K562 (cell line): Measurements from ENCODE around the gene MED17. TPM values are rescaled to one million over a fixed set of nuclear protein-coding genes. Genes with fewer than 3 reads are reported as not detected.

Experiments used
- BMI1 ChIP-seq: fragments of 150-350 bp; IDR thresholded peaks from 2 replicates; pipeline ENCODE4 v1.6.1; 2014; ENCODE audit warnings: low read length
- ETS2 ChIP-seq: IDR thresholded peaks from 2 replicates; pipeline ENCODE4 v1.6.1; 2016; ENCODE audit warnings: borderline replicate concordance, missing genetic modification characterization, mild to moderate bottlenecking, moderate library complexity, missing compliant biosample characterization; ENCODE audit not compliant: poor library complexity, severe bottlenecking
- EZH2 ChIP-seq: IDR thresholded peaks from 2 replicates; pipeline ENCODE4 v1.6.1; 2012; ENCODE audit warnings: low read depth, mild to moderate bottlenecking, inconsistent platforms, low read length, borderline replicate concordance
- FUS ChIP-seq: fragments of 200-400 bp; formaldehyde crosslinking; optimal IDR thresholded peaks from 2 replicates; pipeline ENCODE3; 2017; ENCODE audit warnings: low read depth, low read length
- GATAD2B ChIP-seq: fragments of 450-650 bp; IDR thresholded peaks from 2 replicates; pipeline ENCODE4 v1.6.1; 2017; ENCODE audit warnings: mild to moderate bottlenecking, borderline replicate concordance
- JUNB ChIP-seq: fragments of 450-650 bp; formaldehyde crosslinking; conservative IDR thresholded peaks from 2 replicates; pipeline ENCODE4 v1.4.0; 2020; ENCODE audit warnings: mild to moderate bottlenecking
- KAT8 ChIP-seq: fragments of 450-650 bp; IDR thresholded peaks from 2 replicates; pipeline ENCODE4 v1.6.1; 2016; ENCODE audit warnings: low read depth, mild to moderate bottlenecking
- KDM4B ChIP-seq, 2 experiments: fragments of 450-650 bp in 1 of 2; sonication (generic) in 1 of 2; IDR thresholded peaks; 2 replicates each; pipeline ENCODE4 v1.6.1; 2016 to 2017; ENCODE audit warnings: borderline replicate concordance in 2 of 2, antibody characterized with exemption in 1 of 2, low read depth in 1 of 2, mild to moderate bottlenecking in 1 of 2
- KLF16 ChIP-seq: IDR thresholded peaks from 2 replicates; pipeline ENCODE4 v1.6.1; 2016; ENCODE audit warnings: antibody characterized with exemption
- MBD2 ChIP-seq: sonication (generic); IDR thresholded peaks from 2 replicates; pipeline ENCODE4 v1.6.1; 2016; ENCODE audit warnings: low read depth, borderline replicate concordance
- MECOM ChIP-seq: fragments of 250-450 bp; sonication (Bioruptor Pico); IDR thresholded peaks from 2 replicates; pipeline ENCODE4 v1.8.0; 2022; ENCODE audit warnings: inconsistent platforms
- NEUROD1 ChIP-seq: fragments of 150-350 bp; IDR thresholded peaks from 2 replicates; pipeline ENCODE4 v1.6.1; 2014; ENCODE audit warnings: borderline replicate concordance, low read length, low read depth; ENCODE audit not compliant: partially characterized antibody
- NFIC ChIP-seq: fragments of 450-650 bp; IDR thresholded peaks from 2 replicates; pipeline ENCODE4 v1.6.1; 2017; ENCODE audit warnings: mild to moderate bottlenecking, inconsistent platforms
- NR2C1 ChIP-seq, 2 experiments: fragments of 450-650 bp; IDR thresholded peaks; 2 replicates each; pipeline ENCODE4 v1.6.1; 2017; ENCODE audit warnings: mild to moderate bottlenecking in 2 of 2, antibody characterized with exemption in 1 of 2, inconsistent platforms in 1 of 2, missing compliant biosample characterization in 1 of 2, missing genetic modification characterization in 1 of 2
- PURB ChIP-seq: sonication (generic); formaldehyde crosslinking; IDR thresholded peaks from 2 replicates; pipeline ENCODE4 v1.9.0; 2021; ENCODE audit warnings: low read depth, mild to moderate bottlenecking, missing genetic modification reagents
- RBM22 ChIP-seq: fragments of 200-400 bp; formaldehyde crosslinking; IDR thresholded peaks from 2 replicates; pipeline ENCODE4 v1.6.1; 2018; ENCODE audit warnings: low read length, low read depth; ENCODE audit not compliant: poor library complexity, severe bottlenecking
- RUNX1 ChIP-seq: sonication (generic); IDR thresholded peaks from 2 replicates; pipeline ENCODE4 v1.6.1; 2016; ENCODE audit warnings: antibody characterized with exemption, low read depth
- SMARCE1 ChIP-seq: fragments of 450-650 bp; IDR thresholded peaks from 2 replicates; pipeline ENCODE4 v1.7.1; 2016; ENCODE audit warnings: mild to moderate bottlenecking
- SP1 ChIP-seq: sonication (generic); formaldehyde crosslinking; IDR thresholded peaks from 2 replicates; pipeline ENCODE4 v1.8.1; 2022; ENCODE audit warnings: mild to moderate bottlenecking, missing genetic modification reagents
- TARDBP ChIP-seq: fragments of 450-650 bp; IDR thresholded peaks from 2 replicates; pipeline ENCODE4 v1.6.1; 2016
- TRIM24 ChIP-seq, 2 experiments: fragments of 450-650 bp; IDR thresholded peaks; 2 replicates each; pipeline ENCODE4 v1.6.1; 2016
- TSC22D4 ChIP-seq: fragments of 450-650 bp; IDR thresholded peaks from 2 replicates; pipeline ENCODE4 v1.6.1; 2016; ENCODE audit warnings: missing genetic modification characterization, missing biosample characterization, control low read depth
- ZBTB12 ChIP-seq: fragments of 250-450 bp; sonication (Bioruptor Pico); IDR thresholded peaks from 2 replicates; pipeline ENCODE4 v1.4.0; 2020
- ZNF140 ChIP-seq: fragments of 250-450 bp; sonication (Bioruptor Pico); IDR thresholded peaks from 2 replicates; pipeline ENCODE4 v1.8.0; 2021; ENCODE audit warnings: moderate library complexity, mild to moderate bottlenecking, inconsistent platforms
- ZNF224 ChIP-seq: sonication (generic); formaldehyde crosslinking; IDR thresholded peaks from 2 replicates; pipeline ENCODE4 v1.8.0; 2022; ENCODE audit warnings: mild to moderate bottlenecking, missing genetic modification reagents
- ZNF584 ChIP-seq: fragments of 200-800 bp; sonication (Bioruptor generic); IDR thresholded peaks from 2 replicates; pipeline ENCODE4 v1.6.1; 2016; ENCODE audit warnings: low read depth, mild to moderate bottlenecking, missing genetic modification characterization, missing compliant biosample characterization
- ZNF77 ChIP-seq: fragments of 250-450 bp; sonication (Bioruptor Pico); IDR thresholded peaks from 2 replicates; pipeline ENCODE4 v1.5.0; 2020
- polyA plus RNA-seq, 8 experiments: library from polyadenylated mRNA; depleted of rRNA in 4 of 8; stranded (reverse) in 5 of 8; unstranded in 3 of 8; fragments of >200 nt; fragmentation: Nextera tagmentation in 2 of 8; fragmentation: Illumina TruSeq in 1 of 8; extraction: Ambion mirVana in 2 of 8; extraction: Trizol in 1 of 8; gene quantifications; 2 replicates each; pipeline versions ENCODE4 v1.2.1 to v1.2.3, GENCODE V29; 2011 to 2014; ENCODE audit warnings: inconsistent platforms in 1 of 8, missing spikeins in 1 of 8
- total RNA-seq, 7 experiments: library from RNA; depleted of rRNA in 6 of 7; stranded (reverse); fragments of >200 nt in 6 of 7; fragmentation: Illumina TruSeq in 2 of 7; extraction: Trizol in 2 of 7; gene quantifications; 2 replicates each; pipeline versions ENCODE4 v1.2.1 to v1.2.3, GENCODE V29; 2011 to 2021; ENCODE audit warnings: low replicate concordance in 1 of 7
- TF ChIP-seq, protein P1 (sequence below): sonication (generic); formaldehyde crosslinking; IDR thresholded peaks from 2 replicates; pipeline ENCODE4 v1.9.0; 2022; ENCODE audit warnings: mild to moderate bottlenecking, missing genetic modification reagents
- TF ChIP-seq, protein P2 (sequence below): fragments of 250-450 bp; sonication (Bioruptor Pico); IDR thresholded peaks from 2 replicates; pipeline ENCODE4 v1.8.0; 2022; ENCODE audit warnings: inconsistent platforms, mild to moderate bottlenecking, moderate library complexity, borderline replicate concordance

Gene MED17
- total and polyA plus RNA-seq, 9 of the 15 experiments (the other 6 are each of a cell fraction or from before 2014, with no cell fraction given), result 6.7 to 34.7 (median 26.8) TPM

GRCh38 chr11:93741094-93741881 lies 42.8 kb upstream of the MED17 start, which contains the start of the genes C11orf54 and TAF1D (continued):
- TF ChIP-seq NFIC (no peak; the same call in none of the 2 replicates), ETS2 (tag) (no peak), MECOM (no peak), SP1 (CRISPR knock-in tag) (peak; percentile 85), KAT8 (no peak), GATAD2B (no peak), TRIM24 (IDR thresholded peaks at IDR 0.05) (0 out of 4 replicates have a peak, but pooled peaks of 1 of the 2 experiments have one; percentile 10), PURB (no peak), EZH2 (no peak), KLF16 (no peak), KDM4B (IDR thresholded peaks at IDR 0.05; ENCODE audit: borderline replicate concordance in 2 of 2, low read depth in 1 of 2) (no peak), RUNX1 (no peak), TARDBP (no peak), TSC22D4 (tag) (no peak), SMARCE1 (peak; percentile 30; the same call in 1 of the 2 replicates), ZNF140 (CRISPR knock-in tag) (no peak), RBM22 (peak; percentile 98), MBD2 (peak; percentile 78; the same call in 1 of the 2 replicates), ZNF584 (CRISPR knock-in tag) (no peak), FUS (no peak), ZBTB12 (CRISPR knock-in tag) (no peak), ZNF77 (CRISPR knock-in tag) (no peak), JUNB (no peak), BMI1 (no peak), NEUROD1 (peak; percentile 42), NR2C1 (IDR thresholded peaks at IDR 0.05) (no peak), NR2C1 (tag; IDR thresholded peaks at IDR 0.05) (no peak), ZNF224 (CRISPR knock-in tag) (no peak)
- TF ChIP-seq, protein P1, sequence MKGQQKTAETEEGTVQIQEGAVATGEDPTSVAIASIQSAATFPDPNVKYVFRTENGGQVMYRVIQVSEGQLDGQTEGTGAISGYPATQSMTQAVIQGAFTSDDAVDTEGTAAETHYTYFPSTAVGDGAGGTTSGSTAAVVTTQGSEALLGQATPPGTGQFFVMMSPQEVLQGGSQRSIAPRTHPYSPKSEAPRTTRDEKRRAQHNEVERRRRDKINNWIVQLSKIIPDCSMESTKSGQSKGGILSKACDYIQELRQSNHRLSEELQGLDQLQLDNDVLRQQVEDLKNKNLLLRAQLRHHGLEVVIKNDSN (CRISPR knock-in tag), result no peak
- TF ChIP-seq, protein P2, sequence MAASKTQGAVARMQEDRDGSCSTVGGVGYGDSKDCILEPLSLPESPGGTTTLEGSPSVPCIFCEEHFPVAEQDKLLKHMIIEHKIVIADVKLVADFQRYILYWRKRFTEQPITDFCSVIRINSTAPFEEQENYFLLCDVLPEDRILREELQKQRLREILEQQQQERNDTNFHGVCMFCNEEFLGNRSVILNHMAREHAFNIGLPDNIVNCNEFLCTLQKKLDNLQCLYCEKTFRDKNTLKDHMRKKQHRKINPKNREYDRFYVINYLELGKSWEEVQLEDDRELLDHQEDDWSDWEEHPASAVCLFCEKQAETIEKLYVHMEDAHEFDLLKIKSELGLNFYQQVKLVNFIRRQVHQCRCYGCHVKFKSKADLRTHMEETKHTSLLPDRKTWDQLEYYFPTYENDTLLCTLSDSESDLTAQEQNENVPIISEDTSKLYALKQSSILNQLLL (CRISPR knock-in tag), result no peak
